ENCODE measurements around the gene C22orf15.

- TF ChIP-seq HNF4A (conservative IDR thresholded peaks at IDR 0.05) (no peak), CTCF (IDR thresholded peaks at IDR 0.05; ENCODE audit: low read depth, low read length, missing input control) (no peak), TAF1 (conservative IDR thresholded peaks at IDR 0.05) (no peak), FOXA2 (IDR thresholded peaks at IDR 0.05) (no peak), JUND (IDR thresholded peaks at IDR 0.05) (no peak), YY1 (IDR thresholded peaks at IDR 0.05) (no peak), SP1 (IDR thresholded peaks at IDR 0.05) (no peak)
Observed at GRCh38 chr22:23754980-23755636, 7.7 kb upstream of the C22orf15 start.
